ENCODE results near the gene THY1. TPM values are rescaled to one million over a fixed set of nuclear protein-coding genes. Genes with fewer than 3 reads are reported as not detected.
"Not testable (repeated sequence)": the region's sequence is repeated elsewhere in the genome, so short reads cannot be mapped to it uniquely, and the experiment has no call there.

THY1 gene
- total RNA-seq, 1 donor from 2014 or later, result 25.1 TPM

GRCh38 chr11:119445850-119446249, 22.9 kb upstream of the THY1 start:
- DNase-seq, result peak; percentile 95

GRCh38 chr11:119445379-119445778, 22.4 kb upstream of the THY1 start:
- peak; percentile 75 for DNase-seq

- no peak for DNase-seq
Observed at GRCh38 chr11:119441898-119442243, 18.9 kb upstream of the THY1 start.

GRCh38 chr11:119438599-119438998, 15.6 kb upstream of the THY1 start:
- no peak for DNase-seq

GRCh38 chr11:119437521-119437920, 14.5 kb upstream of the THY1 start:
- DNase-seq, result not testable (repeated sequence)

- DNase-seq, result no peak
Observed at GRCh38 chr11:119436711-119437110, 13.7 kb upstream of the THY1 start.

GRCh38 chr11:119436093-119436492, 13.1 kb upstream of the THY1 start:
- DNase-seq, result no peak

- no peak for DNase-seq
Observed at GRCh38 chr11:119434591-119435330, 11.8 kb upstream of the THY1 start.

GRCh38 chr11:119433358-119433725, 10.4 kb upstream of the THY1 start:
- DNase-seq, result peak; percentile 69

- DNase-seq, result peak; percentile 88
Observed at GRCh38 chr11:119432484-119433357, 9.7 kb upstream of the THY1 start.

- no peak for DNase-seq
Observed at GRCh38 chr11:119431523-119431922, 8.6 kb upstream of the THY1 start.

- no peak for DNase-seq
Observed at GRCh38 chr11:119427279-119427678, 4.3 kb upstream of the THY1 start.

GRCh38 chr11:119426142-119426541, 3.2 kb upstream of the THY1 start:
- DNase-seq, result no peak

GRCh38 chr11:119424775-119425174, 1.8 kb upstream of the THY1 start:
- DNase-seq, result no peak

- no peak for DNase-seq
Observed at GRCh38 chr11:119424276-119424675, 1.3 kb upstream of the THY1 start.

GRCh38 chr11:119423509-119424254, 710 bp upstream of the THY1 start:
- no peak for DNase-seq

- DNase-seq, result peak; percentile 48
Observed at GRCh38 chr11:119421941-119422808, 797 bp downstream of the THY1 start.

GRCh38 chr11:119421351-119421750, 1.6 kb downstream of the THY1 start:
- DNase-seq, result no peak

GRCh38 chr11:119420631-119421030, 2.3 kb downstream of the THY1 start:
- DNase-seq, result no peak

GRCh38 chr11:119419834-119420492, 3.0 kb downstream of the THY1 start:
- DNase-seq, result no peak

- no peak for DNase-seq
Observed at GRCh38 chr11:119419246-119419645, 3.7 kb downstream of the THY1 start.

Data from skin of body (tissue), 2 donors.